ENCODE measurements around the gene TIMP2. TPM values are rescaled to one million over a fixed set of nuclear protein-coding genes. Genes with fewer than 3 reads are reported as not detected.

Gene TIMP2
- total and polyA plus RNA-seq, 2 donors (not counting 3 experiments of a cell fraction or from before 2014, with no cell fraction given) = 138 to 318 TPM

- Histone ChIP-seq H3K9me1 (replicated peaks; ENCODE audit: control insufficient read depth, extremely low read depth, insufficient read depth, low read length) (no peaks in the 10 kb centered on the region), H3K4me2 (ENCODE audit: insufficient read depth, low read length) (no peak overlapping the region), H3K79me2 (ENCODE audit: control insufficient read depth, insufficient read depth, low read length) (peaks cover 13% of the 10 kb centered on the region), H3K4me3 (replicated peaks in 1 of 3; ENCODE audit: insufficient read depth in 1 of 3, low read depth in 1 of 3, low read length in 3 of 3) (no peak overlapping the region), H3K9ac (replicated peaks; ENCODE audit: extremely low read depth, insufficient read depth, low read length) (no peak overlapping the region), H3K36me3 (ENCODE audit: control insufficient read depth in 2 of 2, extremely low read depth in 1 of 2, insufficient read depth in 2 of 2, low read length in 2 of 2) (no peaks in the 10 kb centered on the region), H3K9me3 (replicated peaks; ENCODE audit: control insufficient read depth, insufficient read depth, low read length) (no peaks in the 10 kb centered on the region), H4K20me1 (replicated peaks; ENCODE audit: control insufficient read depth, extremely low read depth, insufficient read depth, low read length) (no peaks in the 10 kb centered on the region), H2AFZ (ENCODE audit: low read depth, low read length) (no peak overlapping the region), H3K27me3 (ENCODE audit: control insufficient read depth in 2 of 2, insufficient read depth in 2 of 2, low read length in 2 of 2) (no peaks in the 10 kb centered on the region), H3K27ac (ENCODE audit: insufficient read depth, low read depth, low read length) (no peak overlapping the region), H3K4me1 (ENCODE audit: control insufficient read depth, extremely low read depth, insufficient read depth, low read length) (peaks cover 28% of the 10 kb centered on the region)
- DNase-seq (ENCODE audit: low read depth, low spot score) (no peak), FAIRE-seq (no peak)
- no peak for TF ChIP-seq GATA2 (IDR thresholded peaks at IDR 0.05; ENCODE audit: insufficient read depth, insufficient read length, low read depth, low read length)
- intact Hi-C loops (cut with micrococcal nuclease) (no loop called here), dilution Hi-C loops (cut with MboI; ENCODE audit: extremely low pct_ligation_motif_present, low sequenced_read_pairs) (no loop called here)
- ChIA-PET CTCF (interaction anchor here (0.7 to 2.4 kb wide), 4 partner anchors 14 to 84 kb away, joined by 3 to 13 read pairs (median 4); no protein-coding TSS in a partner anchor), POLR2A (no interaction called here)
- no TSS peak for BruUV-seq (replicated peaks)
Measured at GRCh38 chr17:78886954-78887353, 38.2 kb downstream of the TIMP2 start.

- Histone ChIP-seq H3K4me2 (ENCODE audit: insufficient read depth, low read length) (no peak overlapping the region), H3K9me1 (replicated peaks; ENCODE audit: control insufficient read depth, extremely low read depth, insufficient read depth, low read length) (no peaks in the 10 kb centered on the region), H3K79me2 (ENCODE audit: control insufficient read depth, insufficient read depth, low read length) (peaks cover 19% of the 10 kb centered on the region), H3K4me3 (replicated peaks in 1 of 3; ENCODE audit: insufficient read depth in 1 of 3, low read depth in 1 of 3, low read length in 3 of 3) (no peak overlapping the region), H2AFZ (ENCODE audit: low read depth, low read length) (no peak overlapping the region), H3K27ac (ENCODE audit: insufficient read depth, low read depth, low read length) (no peak overlapping the region), H3K9me3 (replicated peaks; ENCODE audit: control insufficient read depth, insufficient read depth, low read length) (no peaks in the 10 kb centered on the region), H3K4me1 (ENCODE audit: control insufficient read depth, extremely low read depth, insufficient read depth, low read length) (peaks cover 28% of the 10 kb centered on the region), H3K27me3 (ENCODE audit: control insufficient read depth in 2 of 2, insufficient read depth in 2 of 2, low read length in 2 of 2) (no peaks in the 10 kb centered on the region), H4K20me1 (replicated peaks; ENCODE audit: control insufficient read depth, extremely low read depth, insufficient read depth, low read length) (no peaks in the 10 kb centered on the region), H3K9ac (replicated peaks; ENCODE audit: extremely low read depth, insufficient read depth, low read length) (no peak overlapping the region), H3K36me3 (ENCODE audit: control insufficient read depth in 2 of 2, extremely low read depth in 1 of 2, insufficient read depth in 2 of 2, low read length in 2 of 2) (peaks cover 0 to 2% of the 10 kb centered on the region in 2 experiments)
- BruUV-seq (replicated peaks) = no TSS peak
- no peak for FAIRE-seq
- CTCF ChIA-PET = interaction anchor here (1.0 to 1.4 kb wide), 2 partner anchors 20 to 30 kb away, joined by 3 to 5 read pairs; no protein-coding TSS in a partner anchor
- intact Hi-C loops (cut with micrococcal nuclease) (no loop called here), dilution Hi-C loops (cut with MboI; ENCODE audit: extremely low pct_ligation_motif_present, low sequenced_read_pairs) (no loop called here)
- DNase-seq (ENCODE audit: low read depth, low spot score) = no peak
- no peak for TF ChIP-seq JUN (IDR thresholded peaks at IDR 0.05; ENCODE audit: borderline replicate concordance, insufficient read depth, insufficient read length, low read depth)
- POLR2A ChIA-PET = no interaction called here
Measured at GRCh38 chr17:78885956-78886355, 39.2 kb downstream of the TIMP2 start.
